SK-N-MC (cell line): Measurements from ENCODE around the gene OR2J2.

Source experiments
- EZH2 ChIP-seq: fragments of 200-600 bp; sonication (generic); IDR thresholded peaks from one replicate; pipeline ENCODE4 v1.6.1; 2017; ENCODE audit warnings: antibody characterized with exemption
- POLR2AphosphoS5 ChIP-seq: IDR thresholded peaks from 2 replicates; pipeline ENCODE4 v1.6.1; 2012; ENCODE audit warnings: mild to moderate bottlenecking, low read depth, low read length, borderline replicate concordance

- no peak for TF ChIP-seq EZH2
- TF ChIP-seq POLR2AphosphoS5: no peak
Observed at GRCh38 chr6:29142309-29142708, 28.4 kb upstream of the OR2J2 start.
